ENCODE results near the gene CDH3.

Gene CDH3

DNA sequence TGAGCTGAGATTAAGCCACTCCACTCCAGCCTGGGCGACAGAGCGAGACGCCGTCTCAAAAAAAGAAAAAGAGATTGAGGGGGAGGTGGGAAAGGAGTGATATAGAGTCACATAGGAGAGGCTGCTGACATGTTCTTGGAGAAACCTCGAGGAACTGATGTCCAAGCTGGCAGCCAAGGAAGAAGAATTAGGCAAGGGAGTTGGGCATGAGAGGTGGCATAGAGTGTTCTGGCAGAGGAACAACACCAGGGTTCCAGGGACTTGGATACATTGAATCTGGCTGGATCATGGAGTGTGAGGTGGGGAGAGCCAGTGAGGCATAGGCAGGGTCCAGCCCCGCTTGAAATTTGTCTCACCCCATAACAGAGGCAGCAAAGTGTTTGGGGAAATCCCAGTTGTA is 10.7 kb downstream of the CDH3 start:
- no peak for DNase-seq

- no peak for DNase-seq
Observed at GRCh38 chr16:68656751-68657150, 11.6 kb downstream of the CDH3 start.

DNA sequence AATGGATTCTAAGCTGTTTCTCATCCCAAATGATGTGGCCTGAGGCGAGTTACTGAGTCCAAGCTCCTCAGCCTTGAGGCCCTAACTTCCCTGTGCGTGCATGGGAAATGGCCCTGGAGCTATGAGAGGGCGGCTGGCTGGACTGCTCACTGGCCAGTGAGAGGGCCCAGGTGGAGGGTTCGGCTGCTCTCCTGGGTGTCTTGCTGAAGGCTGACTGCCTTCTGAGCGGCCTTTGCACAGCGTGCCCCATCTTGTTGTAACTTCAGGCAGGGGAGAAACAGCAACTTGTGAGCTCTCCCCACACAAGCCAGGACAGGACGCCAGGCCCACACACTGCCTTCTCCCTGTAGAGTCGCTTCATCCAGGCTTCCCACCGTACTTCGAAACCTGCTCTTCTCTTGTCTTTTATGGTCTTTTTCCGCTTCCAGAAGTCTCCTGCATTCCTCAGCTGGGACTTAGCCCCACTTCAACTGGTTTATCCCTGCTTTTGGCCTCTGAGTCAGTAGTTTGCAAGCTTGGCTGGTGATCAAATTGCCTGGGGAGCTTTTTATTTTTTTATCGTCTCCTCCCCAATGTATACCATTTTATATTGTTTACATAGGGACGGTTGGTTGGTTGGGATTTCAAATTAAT is 13.3 kb downstream of the CDH3 start:
- DNase-seq, result no peak

- DNase-seq, result no peak
Observed at GRCh38 chr16:68658974-68659360, 13.9 kb downstream of the CDH3 start.

- DNase-seq, result no peak
Observed at GRCh38 chr16:68659412-68660358, 14.6 kb downstream of the CDH3 start.

- DNase-seq, result no peak
Observed at GRCh38 chr16:68660359-68660795, 15.3 kb downstream of the CDH3 start.

DNA sequence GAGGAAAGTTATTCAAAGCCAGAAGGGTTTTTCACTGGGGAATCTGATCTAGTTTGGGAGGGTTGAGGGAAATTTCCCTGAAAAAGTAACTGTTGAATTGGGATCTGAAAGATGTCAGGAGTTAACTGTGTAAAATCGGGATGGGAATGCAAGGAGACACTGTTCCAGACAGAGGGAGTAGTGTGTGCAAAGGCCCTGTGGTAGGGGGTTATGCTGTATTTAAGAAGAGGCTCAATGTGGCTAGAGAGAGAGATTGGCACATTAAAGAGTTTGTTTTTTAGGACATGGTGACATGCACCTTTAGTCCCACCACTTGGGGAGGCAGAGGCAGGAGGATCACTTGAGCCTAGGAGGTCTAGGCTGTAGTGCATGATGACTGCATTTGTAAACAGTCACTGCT is 16.9 kb downstream of the CDH3 start:
- DNase-seq, result no peak

- no peak for DNase-seq
Observed at GRCh38 chr16:68664297-68664696, 19.2 kb downstream of the CDH3 start.

DNA sequence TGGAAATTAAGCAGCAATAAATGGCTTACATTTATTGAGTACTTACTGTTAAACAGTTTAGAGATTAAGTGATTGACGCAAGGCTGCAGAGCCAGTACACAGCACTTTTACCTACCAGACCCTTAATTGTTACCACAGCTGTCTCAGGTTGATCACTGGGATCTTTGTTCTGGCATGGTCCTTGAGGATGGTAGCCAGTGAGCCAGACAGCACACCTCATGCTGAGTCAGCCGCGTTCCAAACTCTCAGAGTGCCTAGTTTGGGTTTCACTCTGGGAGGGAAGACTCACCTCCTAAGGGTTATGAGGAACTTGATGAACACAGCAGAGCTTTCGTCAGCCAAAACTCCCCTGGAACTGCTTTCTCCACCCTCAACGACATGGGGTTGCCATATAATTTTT is 20.4 kb downstream of the CDH3 start:
- no peak for DNase-seq

GRCh38 chr16:68668266-68668665 is 23.2 kb downstream of the CDH3 start:
- DNase-seq, result no peak

DNA sequence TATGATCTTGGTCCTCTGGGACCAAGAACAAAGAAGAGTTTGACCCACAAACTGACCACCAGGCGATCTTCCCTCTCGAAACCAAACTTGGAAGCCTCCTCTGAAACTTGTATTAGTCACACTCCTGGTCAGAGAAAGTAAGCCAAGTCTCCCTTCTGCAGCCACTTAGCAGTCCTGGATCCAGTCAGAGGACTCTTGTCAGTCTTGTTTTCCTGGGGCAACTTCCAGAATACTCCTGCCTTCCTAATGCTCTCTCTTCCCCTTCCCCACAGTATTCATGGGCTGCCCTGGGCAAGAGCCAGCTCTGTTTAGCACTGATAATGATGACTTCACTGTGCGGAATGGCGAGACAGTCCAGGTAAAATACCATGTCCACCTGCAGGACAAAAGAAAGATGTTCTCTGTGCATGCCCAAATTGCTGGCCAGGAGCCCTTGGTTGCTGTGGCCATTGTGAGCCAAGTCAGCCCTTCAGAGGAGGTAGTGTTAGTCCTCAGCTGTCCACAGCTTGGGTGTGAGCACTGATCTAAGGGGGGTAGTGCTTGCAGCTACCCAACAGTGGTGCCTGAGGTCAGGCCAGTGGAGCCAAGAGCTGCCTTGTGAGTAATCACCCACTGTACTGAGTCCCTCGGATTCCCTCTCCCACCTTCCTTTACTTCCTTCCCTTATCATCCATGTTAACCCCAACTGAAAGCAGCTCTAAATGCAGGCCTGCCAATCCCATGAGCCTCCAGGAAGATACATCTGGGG is 31.2 kb downstream of the CDH3 start:
- no peak for DNase-seq

- no peak for DNase-seq
Observed at GRCh38 chr16:68681038-68681437, 35.9 kb downstream of the CDH3 start.

DNA sequence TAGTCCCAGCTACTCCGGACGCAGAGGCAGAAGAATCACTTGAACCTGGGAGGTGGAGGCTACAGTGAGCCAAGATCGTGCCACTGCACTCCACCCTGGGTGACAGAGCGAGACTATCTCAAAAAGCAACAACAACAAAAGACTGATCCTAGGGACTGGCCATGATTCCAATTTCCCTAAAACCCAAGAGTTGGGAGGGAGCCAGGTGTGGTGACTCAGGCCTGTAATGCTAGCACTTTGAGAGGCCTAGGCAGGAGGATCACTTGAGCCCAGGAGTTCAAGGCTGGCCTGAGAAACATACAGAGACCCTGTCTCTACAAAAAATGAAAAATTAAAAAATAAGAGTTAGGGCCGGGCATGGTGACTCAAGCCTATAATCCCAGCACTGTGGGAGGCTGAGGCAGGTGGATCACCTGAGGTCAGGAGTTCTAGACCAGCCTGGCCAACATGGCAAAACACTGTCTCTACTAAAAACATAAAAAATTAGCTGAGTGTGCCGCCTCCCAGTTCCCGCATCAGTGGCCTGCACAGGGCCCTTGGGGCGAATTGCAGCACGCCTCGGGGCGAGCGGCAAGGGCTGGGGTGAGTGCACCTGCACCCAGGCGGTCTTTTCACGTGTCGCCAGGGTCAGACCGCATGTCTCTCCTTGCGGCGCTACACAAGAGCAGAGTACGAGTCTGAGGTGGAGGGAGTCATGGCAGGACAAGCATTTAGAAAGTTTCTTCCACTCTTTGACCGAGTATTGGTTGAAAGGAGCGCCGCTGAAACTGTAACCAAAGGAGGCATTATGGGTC is 40.8 kb downstream of the CDH3 start:
- DNase-seq, result no peak

GRCh38 chr16:68686905-68687304 is 41.8 kb downstream of the CDH3 start:
- no peak for DNase-seq

DNA sequence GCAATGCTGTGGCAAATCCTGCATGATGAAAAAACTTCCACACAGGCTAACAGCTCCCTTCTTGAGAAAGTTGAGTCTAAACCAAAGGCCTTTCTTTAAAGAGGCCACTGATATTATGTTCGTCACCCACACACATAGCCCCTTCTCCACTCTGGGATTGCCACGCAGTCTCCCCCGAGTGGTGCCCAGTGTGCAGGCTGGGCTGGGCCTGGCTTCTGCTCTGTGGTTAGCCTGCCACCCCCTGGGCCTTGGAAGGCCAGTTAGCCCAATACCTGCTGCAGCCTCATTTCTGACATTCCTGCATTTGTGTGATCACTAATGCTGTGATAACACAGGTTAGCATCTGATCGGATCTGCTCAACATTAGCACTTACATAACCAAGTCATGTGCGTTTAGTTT is 44.8 kb downstream of the CDH3 start:
- no peak for DNase-seq

DNA sequence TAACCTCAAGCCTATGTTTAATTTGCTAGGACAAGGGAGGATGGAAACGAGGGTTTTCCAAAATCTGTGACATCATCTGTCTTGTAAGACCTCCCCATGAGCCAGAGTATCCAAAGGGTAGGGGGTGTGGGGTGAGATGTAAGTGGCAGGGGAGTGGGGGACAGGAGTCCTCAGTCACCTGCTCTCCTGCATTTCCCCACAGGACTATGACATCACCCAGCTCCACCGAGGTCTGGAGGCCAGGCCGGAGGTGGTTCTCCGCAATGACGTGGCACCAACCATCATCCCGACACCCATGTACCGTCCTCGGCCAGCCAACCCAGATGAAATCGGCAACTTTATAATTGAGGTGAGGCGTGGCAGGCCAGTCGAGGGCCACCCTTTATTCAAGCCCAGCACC is 50.5 kb downstream of the CDH3 start:
- no peak for DNase-seq

- no peak for DNase-seq
Observed at GRCh38 chr16:68696514-68696913, 51.4 kb downstream of the CDH3 start.

DNA sequence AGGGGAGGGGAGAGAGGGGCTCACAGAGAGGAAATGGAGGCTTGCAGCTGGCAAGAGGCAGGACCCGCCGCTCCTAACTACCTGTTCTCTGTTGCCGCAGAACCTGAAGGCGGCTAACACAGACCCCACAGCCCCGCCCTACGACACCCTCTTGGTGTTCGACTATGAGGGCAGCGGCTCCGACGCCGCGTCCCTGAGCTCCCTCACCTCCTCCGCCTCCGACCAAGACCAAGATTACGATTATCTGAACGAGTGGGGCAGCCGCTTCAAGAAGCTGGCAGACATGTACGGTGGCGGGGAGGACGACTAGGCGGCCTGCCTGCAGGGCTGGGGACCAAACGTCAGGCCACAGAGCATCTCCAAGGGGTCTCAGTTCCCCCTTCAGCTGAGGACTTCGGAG is 53.0 kb downstream of the CDH3 start:
- DNase-seq, result no peak

- no peak for DNase-seq
Observed at GRCh38 chr16:68700120-68700519, 55.0 kb downstream of the CDH3 start.

GRCh38 chr16:68700831-68701230 is 55.7 kb downstream of the CDH3 start:
- DNase-seq, result no peak

DNA sequence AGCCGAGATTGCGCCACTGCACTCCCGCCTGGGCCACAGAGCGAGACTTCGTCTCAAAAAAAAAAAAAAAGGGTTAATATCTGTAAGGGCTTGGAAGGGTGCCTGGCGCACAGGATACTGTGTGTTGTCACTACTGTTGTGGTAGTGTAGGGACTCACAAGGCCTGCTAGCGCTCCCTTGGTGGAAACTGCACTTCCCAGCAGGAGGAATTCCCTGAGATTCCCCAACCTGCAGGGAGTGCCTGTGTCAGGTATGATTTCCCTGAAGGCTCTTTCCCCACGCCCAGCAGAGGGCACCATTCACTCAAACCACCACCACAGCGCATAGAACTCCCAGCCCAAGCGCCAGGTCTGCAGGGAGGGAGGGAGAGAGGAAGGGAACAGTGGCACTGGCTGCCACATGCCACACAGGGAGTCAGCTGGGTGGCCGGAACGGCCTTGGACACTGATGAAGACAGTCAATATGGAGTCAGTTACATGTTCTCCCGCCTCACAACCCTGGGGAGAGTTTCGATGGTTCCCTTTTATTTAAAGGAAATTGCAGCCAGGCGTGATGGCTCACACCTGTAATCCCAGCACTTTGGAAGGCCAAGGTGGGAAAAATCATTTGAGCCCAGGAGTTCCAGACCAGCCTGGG is 59.2 kb downstream of the CDH3 start:
- peak; percentile 18 to 45 for DNase-seq

Measured in NCI-H1930 (cell line).